RWPE1 (cell line): ENCODE results near the gene ACBD3.

Experiments used
- CTCF ChIA-PET: fragments of 350-600 bp; sonication (Branson Sonifier 250); formaldehyde crosslinking; extraction: SDS; loops from one replicate; lab custom pipeline; 2021; lab: Yijun Ruan, JAX
- POLR2A ChIA-PET: fragments of 400-600 bp; formaldehyde crosslinking; extraction: SDS; loops from one replicate; lab custom pipeline; 2020; ENCODE audit warnings: antibody characterized with exemption; ENCODE audit not compliant: low non-redundant PET; lab: Yijun Ruan, JAX
- DNase-seq: peaks from one replicate; pipeline ENCODE4 v3.0.0; 2012; ENCODE audit warnings: low spot score
- H3K27ac ChIP-seq: fragments of 450-650 bp; 2 replicates; pipeline ENCODE4 v1.5.1; 2017
- TF ChIP-seq, protein P1 (sequence below): fragments of 450-650 bp; conservative IDR thresholded peaks from 2 replicates; pipeline ENCODE4 v1.5.1; 2017; ENCODE audit warnings: low read depth, mild to moderate bottlenecking

The ACBD3 gene

DNA sequence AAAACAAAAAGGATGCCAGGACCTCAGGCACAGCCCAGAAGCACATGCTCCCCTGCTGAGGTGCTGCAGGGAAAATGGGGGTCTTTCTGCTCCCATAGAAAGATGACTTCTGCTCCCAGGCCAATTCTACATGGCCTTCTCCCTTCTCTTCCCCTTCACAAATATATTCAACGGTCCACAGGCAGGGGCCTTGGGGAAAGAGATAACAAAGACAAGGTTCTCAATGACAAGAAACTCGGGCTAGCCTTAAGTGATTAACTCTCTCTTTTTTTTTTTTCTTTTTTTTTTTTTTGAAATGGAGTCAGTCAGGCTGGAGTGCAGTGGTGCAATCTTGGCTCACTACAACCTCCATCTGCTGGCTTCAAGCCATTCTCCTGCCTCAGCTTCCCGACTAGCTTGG is 69.9 kb downstream of the ACBD3 start:
- H3K27ac ChIP-seq: no peak overlapping the region
- ChIA-PET CTCF (interaction anchor here (0.7 to 1.4 kb wide), 2 partner anchors 52 to 707 kb away, joined by 3 to 15 read pairs; no protein-coding TSS in a partner anchor), POLR2A (no interaction called here)
- TF ChIP-seq, protein P1, sequence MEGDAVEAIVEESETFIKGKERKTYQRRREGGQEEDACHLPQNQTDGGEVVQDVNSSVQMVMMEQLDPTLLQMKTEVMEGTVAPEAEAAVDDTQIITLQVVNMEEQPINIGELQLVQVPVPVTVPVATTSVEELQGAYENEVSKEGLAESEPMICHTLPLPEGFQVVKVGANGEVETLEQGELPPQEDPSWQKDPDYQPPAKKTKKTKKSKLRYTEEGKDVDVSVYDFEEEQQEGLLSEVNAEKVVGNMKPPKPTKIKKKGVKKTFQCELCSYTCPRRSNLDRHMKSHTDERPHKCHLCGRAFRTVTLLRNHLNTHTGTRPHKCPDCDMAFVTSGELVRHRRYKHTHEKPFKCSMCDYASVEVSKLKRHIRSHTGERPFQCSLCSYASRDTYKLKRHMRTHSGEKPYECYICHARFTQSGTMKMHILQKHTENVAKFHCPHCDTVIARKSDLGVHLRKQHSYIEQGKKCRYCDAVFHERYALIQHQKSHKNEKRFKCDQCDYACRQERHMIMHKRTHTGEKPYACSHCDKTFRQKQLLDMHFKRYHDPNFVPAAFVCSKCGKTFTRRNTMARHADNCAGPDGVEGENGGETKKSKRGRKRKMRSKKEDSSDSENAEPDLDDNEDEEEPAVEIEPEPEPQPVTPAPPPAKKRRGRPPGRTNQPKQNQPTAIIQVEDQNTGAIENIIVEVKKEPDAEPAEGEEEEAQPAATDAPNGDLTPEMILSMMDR: no peak
- no peak for DNase-seq

GRCh38 chr1:226112626-226113025 is 73.9 kb downstream of the ACBD3 start:
- TF ChIP-seq, protein P1: no peak
- no peak for DNase-seq
- CTCF ChIA-PET: interaction anchor here (0.6 to 2.9 kb wide), 2 partner anchors 8 to 287 kb away, joined by 3 to 25 read pairs; no protein-coding TSS in a partner anchor
- POLR2A ChIA-PET: interaction anchor here (0.7 kb wide), 1 partner anchor 50 kb away, joined by 3 read pairs; no protein-coding TSS in a partner anchor
- H3K27ac ChIP-seq: no peak overlapping the region

GRCh38 chr1:226111883-226112261 is 74.7 kb downstream of the ACBD3 start:
- CTCF ChIA-PET: interaction anchor here (0.6 to 3.7 kb wide), 5 partner anchors 9 to 479 kb away, joined by 3 to 29 read pairs (median 6); no protein-coding TSS in a partner anchor
- no peak for DNase-seq
- TF ChIP-seq, protein P1: no peak
- 0 out of 2 replicates have a peak overlapping the region, but pooled peaks have one; percentile 9 for H3K27ac ChIP-seq
- POLR2A ChIA-PET: interaction anchor here (1.2 kb wide), 1 partner anchor 12 kb away, joined by 3 read pairs; no protein-coding TSS in a partner anchor

- TF ChIP-seq, protein P1: no peak
- DNase-seq: no peak
- POLR2A ChIA-PET: interaction anchor here (1.2 kb wide), 1 partner anchor 13 kb away, joined by 3 read pairs; no protein-coding TSS in a partner anchor
- CTCF ChIA-PET: interaction anchor here (0.6 to 3.7 kb wide), 5 partner anchors 9 to 479 kb away, joined by 3 to 29 read pairs (median 6); no protein-coding TSS in a partner anchor
- H3K27ac ChIP-seq: peak overlapping the region; percentile 97
Measured at GRCh38 chr1:226111098-226111882, 75.3 kb downstream of the ACBD3 start.

DNA sequence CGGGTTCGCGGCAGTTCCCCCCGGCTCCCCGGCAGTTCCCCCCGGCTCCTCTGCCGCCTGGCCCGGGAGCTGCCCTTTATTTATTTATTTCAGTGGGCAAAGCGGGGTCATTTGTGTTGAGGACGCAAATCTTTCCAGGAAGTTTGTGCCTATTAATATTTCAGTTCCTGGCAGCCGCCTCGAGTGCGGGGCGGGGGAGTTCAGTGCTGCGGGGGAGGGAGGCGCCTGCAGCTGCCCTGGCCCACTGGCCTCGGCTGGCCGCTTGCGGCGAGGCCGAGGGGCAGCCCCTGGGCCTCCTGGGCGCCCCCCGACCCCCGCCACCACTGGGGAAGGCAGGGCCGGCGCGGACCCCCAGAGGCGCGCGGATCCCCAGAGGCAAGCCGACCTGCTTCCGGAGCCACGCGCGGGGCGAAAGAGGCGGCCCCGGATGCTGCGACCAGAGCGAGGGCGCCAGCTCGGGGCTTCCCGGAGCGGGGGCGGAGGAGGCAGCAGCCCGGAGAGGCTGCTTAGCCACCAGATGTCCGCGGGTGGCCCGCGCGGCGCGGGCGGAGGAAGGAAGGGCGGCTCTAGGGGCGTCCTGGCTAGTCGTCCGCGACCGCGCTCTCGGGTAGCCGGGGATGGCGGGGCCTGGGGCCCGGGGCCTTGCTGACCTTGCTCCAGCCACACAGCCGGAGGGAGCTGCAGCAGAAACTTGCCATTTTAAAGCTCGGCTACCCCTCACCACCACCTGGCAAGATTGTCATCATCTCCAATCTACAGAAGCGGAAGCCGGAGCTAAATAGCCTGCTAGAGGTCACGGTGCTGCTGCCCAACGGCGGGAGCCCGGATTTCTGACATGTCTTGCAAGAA is 76.1 kb downstream of the ACBD3 start:
- DNase-seq: peak; percentile 70
- peak overlapping the region; percentile 97 for H3K27ac ChIP-seq
- POLR2A ChIA-PET: interaction anchor here (1.2 kb wide), 1 partner anchor 45 kb away, joined by 3 read pairs; no protein-coding TSS in a partner anchor
- TF ChIP-seq, protein P1: no peak
- CTCF ChIA-PET: interaction anchor here (0.7 to 3.7 kb wide), 6 partner anchors 9 to 630 kb away, joined by 3 to 29 read pairs (median 12); no protein-coding TSS in a partner anchor

- ChIA-PET CTCF (interaction anchor here (0.7 to 3.7 kb wide), 7 partner anchors 11 to 629 kb away, joined by 3 to 29 read pairs (median 4); no protein-coding TSS in a partner anchor), POLR2A (interaction anchor here (1.2 kb wide), 1 partner anchor 45 kb away, joined by 3 read pairs; no protein-coding TSS in a partner anchor)
- TF ChIP-seq, protein P1: 0 out of 2 replicates have a peak, but pooled peaks have one; percentile 9
- peak; percentile 97 for DNase-seq
- peak overlapping the region; percentile 97 for H3K27ac ChIP-seq
Measured at GRCh38 chr1:226109829-226110248, 76.7 kb downstream of the ACBD3 start.
